Stimulated activated CD4-positive, alpha-beta T cell treated with anti-CD3 and anti-CD28 coated beads, Interleukin-1b, Interleukin-23, amount 100 ng/mL, for 48 hours (primary cell): ENCODE results near the gene TFEB.

Experiments
- DNase-seq: peaks from one replicate; pipeline ENCODE4 v3.0.0-alpha.2; 2020

The TFEB gene

GRCh38 chr6:41721414-41721813 is 14.0 kb downstream of the TFEB start:
- no peak for DNase-seq

GRCh38 chr6:41720783-41721182 is 14.6 kb downstream of the TFEB start:
- DNase-seq, result no peak

- no peak for DNase-seq
Observed at GRCh38 chr6:41720262-41720620, 15.2 kb downstream of the TFEB start.

- no peak for DNase-seq
Observed at GRCh38 chr6:41719436-41720261, 15.8 kb downstream of the TFEB start.

GRCh38 chr6:41718828-41719227 is 16.6 kb downstream of the TFEB start:
- DNase-seq, result no peak

- DNase-seq, result no peak
Observed at GRCh38 chr6:41717392-41717736, 18.0 kb downstream of the TFEB start.

GRCh38 chr6:41716516-41717391 is 18.7 kb downstream of the TFEB start:
- DNase-seq, result no peak

- DNase-seq, result no peak
Observed at GRCh38 chr6:41715795-41716515, 19.5 kb downstream of the TFEB start.

GRCh38 chr6:41714556-41715273 is 20.7 kb downstream of the TFEB start:
- no peak for DNase-seq

- peak; percentile 33 for DNase-seq
Observed at GRCh38 chr6:41713650-41714291, 21.6 kb downstream of the TFEB start.

- no peak for DNase-seq
Observed at GRCh38 chr6:41713159-41713649, 22.2 kb downstream of the TFEB start.

GRCh38 chr6:41712651-41713103 is 22.7 kb downstream of the TFEB start:
- DNase-seq, result no peak

- no peak for DNase-seq
Observed at GRCh38 chr6:41711323-41712038, 23.9 kb downstream of the TFEB start.

- DNase-seq, result no peak
Observed at GRCh38 chr6:41709375-41709774, 26.0 kb downstream of the TFEB start.

- DNase-seq, result no peak
Observed at GRCh38 chr6:41708856-41709255, 26.6 kb downstream of the TFEB start.

GRCh38 chr6:41707565-41708200 is 27.7 kb downstream of the TFEB start:
- DNase-seq, result peak; percentile 10

- no peak for DNase-seq
Observed at GRCh38 chr6:41706876-41707564, 28.4 kb downstream of the TFEB start.

GRCh38 chr6:41705996-41706835 is 29.2 kb downstream of the TFEB start:
- peak; percentile 79 for DNase-seq

GRCh38 chr6:41705311-41705995 is 30.0 kb downstream of the TFEB start:
- DNase-seq, result no peak
